Iris pigment epithelial cell (primary cell): ENCODE data around the gene CIAO2B.
A peak's percentile ranks its signal among the peaks of the same experiment; 100 is the strongest.
"Not testable (repeated sequence)": the region's sequence is repeated elsewhere in the genome, so short reads cannot be mapped to it uniquely, and the experiment has no call there.

Experiments
- DNase-seq: peaks from one replicate; pipeline ENCODE4 v3.0.0-alpha.2; 2011; ENCODE audit warnings: low read depth

Gene CIAO2B

DNA sequence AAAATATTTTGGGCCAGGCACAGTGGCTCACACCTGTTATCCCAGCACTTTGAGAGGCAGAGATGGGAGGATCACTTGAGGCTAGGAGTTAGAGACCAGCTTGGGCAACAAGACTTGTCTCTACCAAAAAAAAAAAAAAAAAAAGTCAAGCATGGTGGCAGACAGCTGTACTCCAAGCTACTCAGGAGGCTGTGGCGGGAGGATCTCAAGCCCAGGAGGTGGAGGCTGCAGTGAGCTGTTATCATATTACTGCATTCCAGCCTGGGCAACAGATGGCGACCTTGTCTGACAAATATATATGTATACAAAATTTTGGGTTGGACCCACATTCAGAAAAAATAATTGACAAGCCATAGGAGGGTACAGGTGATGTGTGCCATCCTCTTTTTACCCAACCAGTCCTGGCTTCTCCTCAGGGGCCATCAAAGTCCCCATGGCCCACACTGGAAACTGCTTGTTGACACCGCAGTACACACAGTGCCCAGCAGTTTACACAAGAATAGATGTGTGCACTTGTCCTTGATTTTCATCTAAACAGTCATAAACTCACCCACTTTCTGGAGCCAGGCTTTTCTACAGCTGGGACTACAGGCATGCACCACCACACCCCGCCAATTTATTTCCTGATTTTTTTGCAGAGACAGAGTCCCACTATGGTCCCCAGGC is 2.8 kb upstream of the CIAO2B start:
- DNase-seq, result no peak

DNA sequence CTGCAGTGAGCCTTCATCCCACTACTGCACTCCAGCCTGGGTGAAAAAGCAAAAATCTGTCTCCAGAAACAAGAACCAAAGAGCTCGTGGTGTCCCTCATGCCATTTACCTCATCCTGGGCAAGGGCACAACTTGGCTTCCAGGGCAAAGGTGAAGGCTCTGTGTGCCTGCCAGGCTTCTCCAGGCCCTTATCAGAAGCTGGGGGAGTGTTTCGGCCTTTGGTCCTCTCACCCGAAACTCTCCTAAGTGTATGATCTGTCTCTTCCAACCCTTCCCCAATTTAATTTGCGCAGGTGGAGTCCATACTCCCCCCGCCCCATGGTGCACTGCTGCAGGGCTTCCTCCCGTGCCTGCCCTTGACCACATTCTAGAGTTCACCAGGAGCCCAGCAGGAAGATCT is 2.3 kb upstream of the CIAO2B start:
- DNase-seq, result no peak

DNA sequence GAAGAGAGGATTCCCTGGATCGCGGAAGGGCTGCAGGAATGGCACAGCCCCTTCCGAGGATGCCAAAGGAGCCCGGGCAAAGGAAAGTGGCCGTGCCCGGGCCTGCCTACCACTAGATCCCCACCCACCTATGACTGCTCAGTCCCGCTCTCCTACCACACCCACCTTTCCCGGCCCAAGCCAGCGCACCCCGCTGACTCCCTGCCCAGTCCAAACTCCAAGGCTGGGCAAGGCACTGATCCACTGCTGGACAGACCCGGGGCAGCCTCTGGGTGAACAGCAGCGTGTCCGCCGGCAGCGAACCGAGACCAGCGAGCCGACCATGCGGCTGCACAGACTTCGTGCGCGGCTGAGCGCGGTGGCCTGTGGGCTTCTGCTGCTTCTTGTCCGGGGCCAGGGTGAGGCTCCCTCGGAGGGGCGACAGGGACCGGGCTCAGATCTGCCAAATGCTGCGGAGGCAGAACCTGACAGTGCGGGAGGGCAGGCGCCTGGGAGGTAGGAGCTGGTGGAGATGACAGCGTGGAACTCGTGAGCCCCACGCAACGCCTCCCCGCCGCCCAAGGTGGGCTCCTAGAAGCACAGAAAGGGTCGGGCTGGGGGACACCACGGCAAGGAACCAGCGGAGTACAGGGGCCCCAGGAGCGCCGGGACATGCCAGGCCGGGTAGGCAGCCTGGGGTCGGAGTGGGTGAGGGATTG is 1.3 kb upstream of the CIAO2B start, which contains the start of gene CES2:
TSS of gene CES2 (plus strand) at position 203 of the 698 bp plus-strand sequence. CDS start at position 323, 120 bp downstream.
- peak; percentile 35 for DNase-seq

DNA sequence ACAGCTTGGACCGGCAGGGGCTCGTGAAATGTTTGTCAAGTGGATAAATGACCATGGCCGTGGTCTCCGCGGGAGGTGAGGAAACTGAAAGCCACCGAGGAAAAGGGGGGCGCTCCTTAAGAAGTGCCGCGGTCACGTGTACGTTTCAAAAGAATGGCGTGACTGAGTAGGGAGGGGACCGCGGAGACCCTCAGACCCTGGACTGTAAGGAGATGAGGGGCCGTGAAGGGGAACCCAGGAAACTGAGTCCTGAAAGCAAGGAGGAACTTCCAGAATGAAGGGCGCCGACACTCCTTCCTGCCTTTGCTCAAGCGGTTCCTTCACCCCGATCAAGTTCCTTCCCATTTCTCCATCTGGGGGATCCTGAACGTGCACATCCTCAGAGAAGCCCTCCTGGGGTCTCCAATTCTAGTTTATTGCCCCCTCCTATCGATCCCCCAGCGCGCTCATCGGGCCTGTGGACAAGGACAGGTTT is 674 bp upstream of the CIAO2B start:
- not testable (repeated sequence) for DNase-seq

DNA sequence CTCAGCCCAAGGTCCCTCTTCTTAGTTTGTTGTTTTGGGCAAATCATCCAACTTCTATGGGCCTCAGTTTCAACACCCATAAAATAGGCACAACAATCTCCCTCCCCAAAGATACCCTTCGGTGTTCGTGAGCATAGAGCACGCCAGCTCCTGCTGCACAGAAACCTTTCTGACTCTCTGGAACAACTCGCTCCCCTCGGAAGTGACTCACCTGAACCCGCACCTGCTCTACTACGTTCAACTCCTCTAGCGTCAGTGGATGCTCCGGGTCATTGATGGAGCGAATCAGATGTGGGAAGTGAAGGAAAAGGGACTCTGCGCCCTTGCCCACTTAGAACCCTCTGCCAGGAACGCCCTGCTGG is 445 bp downstream of the CIAO2B start:
- DNase-seq, result no peak

DNA sequence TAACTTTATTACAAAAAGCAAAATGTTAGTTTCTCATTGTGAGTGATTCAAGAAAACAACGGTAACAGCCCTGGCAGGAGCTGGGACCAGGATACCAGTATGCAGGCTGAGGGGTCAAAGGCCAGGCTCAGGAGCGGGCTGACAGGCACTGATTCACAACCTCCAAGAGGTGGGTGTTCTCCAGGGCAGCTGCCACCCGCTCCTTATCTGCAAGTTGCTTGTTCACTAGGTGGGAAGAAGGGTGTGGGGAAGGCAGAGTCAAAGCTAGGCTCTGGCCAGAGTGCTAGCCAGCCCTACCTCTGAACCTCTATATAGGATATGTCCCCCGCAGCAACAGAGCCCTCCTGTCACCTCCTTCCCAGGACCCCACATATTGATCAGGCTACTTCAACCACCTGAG is 2.1 kb downstream of the CIAO2B start:
- no peak for DNase-seq

DNA sequence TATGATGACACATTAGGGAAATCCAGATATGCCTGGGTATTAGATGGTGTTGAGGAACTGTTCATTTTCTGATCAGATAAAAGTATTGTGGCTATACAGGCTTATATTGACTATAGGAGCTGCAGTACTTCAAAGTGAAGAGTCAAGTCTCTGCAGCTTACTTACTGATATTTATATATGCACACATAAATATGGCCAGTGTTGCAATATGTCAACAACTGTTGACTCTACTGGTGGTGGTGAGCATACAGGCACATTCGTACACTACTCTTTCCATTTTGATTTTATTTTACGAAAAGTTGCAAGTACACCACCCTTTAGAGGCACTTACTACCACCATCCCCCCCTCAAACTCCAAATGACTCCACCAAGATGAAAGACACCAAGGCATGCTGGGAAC is 2.5 kb downstream of the CIAO2B start:
- DNase-seq, result no peak

DNA sequence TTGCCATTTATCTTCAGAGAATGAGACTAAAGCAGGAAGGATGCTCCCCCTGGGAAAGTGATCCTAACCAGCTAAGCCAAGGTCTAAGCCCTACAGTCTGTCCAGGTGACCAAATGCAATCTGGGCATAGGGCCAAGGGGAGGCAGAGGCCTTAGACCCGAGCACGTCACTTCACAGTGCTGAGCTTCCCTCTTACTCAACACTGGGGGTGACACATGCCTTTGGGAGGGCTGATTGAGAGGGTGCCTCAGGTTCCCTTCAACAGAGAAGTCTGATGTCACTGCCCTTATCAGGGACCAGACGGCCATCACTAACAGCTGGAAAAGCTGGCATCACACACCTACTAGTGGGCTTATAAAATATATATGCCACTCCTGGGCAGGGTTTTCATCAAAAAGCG is 4.0 kb downstream of the CIAO2B start:
- DNase-seq, result peak; percentile 80

DNA sequence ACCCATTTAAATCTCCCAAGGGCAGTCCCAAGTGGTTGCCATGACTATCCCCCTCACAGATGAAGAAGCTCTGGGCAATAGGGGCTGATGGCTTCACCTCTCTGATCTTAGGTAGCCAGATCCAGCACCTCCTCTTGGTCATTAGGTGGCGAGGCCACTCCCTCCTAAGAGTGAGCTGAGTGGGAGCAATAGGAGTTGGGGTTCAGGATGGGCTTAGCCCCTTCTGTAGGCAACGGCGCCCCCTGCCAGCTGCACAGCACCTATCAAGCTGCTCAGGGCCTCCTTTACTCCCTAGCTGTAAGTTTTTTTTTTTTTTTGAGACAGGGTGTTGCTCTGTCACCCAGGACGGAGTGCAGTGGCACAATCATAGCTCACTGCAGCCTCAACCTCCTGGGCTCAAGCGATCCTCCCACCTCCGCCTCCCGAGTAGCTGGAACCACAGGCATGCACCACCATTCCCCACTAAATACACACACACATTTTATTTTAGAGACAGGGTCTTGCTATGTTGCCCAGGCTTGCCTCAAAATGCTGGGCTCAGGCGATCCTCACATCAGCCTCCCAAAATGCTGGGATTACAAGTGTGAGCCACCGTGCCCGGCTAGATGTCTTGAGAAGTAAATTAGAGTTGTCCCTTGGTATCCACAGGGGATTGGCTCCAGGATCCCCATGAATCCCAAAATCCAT is 5.4 kb downstream of the CIAO2B start:
- DNase-seq, result peak; percentile 52

DNA sequence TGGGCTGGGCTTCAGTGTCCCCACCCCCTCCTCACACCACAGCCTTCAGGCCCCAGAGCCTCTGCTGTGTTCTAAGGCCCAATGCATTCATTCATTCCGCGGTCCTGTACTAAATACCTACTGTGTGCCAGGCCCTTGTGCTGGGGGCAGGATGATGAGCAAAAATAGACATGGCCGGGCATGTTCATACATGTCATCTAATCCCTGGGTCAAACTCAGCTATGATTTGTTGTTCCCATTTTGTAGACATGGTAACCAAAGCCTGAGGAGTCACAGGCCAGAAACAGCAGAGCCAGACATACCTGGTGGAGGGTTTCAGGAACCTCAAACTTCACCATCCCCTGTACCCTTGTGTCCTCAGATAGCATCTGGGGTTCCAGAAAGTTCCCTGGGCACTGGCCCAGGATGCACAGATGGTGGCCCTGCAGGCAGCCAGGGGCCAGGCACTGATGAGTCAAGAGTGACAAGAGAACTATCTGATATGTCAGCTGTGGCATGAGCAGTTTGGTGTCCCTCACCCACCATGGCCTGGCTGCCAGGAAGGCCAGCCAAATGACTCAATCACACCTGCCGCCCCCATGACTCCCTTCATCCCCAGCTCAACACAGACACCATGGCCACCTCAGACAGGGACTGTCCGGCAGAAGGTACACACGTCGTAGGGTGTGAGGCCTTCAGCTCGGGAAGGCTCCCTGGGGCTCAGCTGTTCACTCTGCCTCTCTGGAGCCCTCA is 6.1 kb downstream of the CIAO2B start:
- DNase-seq, result no peak

DNA sequence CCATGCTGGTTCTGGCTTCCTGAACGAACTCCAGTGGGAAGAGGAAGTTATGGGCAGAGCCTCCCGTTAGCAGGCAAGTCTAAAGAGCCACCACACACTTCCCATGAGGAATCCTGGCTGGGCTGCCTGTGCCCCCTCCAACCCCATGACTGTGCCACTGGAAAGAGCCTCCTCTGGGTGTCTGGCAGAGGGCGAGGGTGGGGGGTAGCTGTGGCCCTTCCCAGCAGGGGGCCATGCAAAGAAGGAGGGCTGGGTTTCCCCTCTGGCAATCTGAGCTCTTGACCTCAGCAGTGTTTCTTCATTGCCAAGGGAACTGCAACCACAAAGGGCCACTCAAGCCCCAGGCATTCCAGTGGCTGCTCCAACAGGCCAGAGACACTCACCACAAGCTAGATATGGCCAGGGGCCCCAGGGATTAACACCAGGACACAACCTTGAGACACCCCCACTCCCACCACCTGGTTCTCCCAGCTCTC is 7.2 kb downstream of the CIAO2B start:
- peak; percentile 92 for DNase-seq

DNA sequence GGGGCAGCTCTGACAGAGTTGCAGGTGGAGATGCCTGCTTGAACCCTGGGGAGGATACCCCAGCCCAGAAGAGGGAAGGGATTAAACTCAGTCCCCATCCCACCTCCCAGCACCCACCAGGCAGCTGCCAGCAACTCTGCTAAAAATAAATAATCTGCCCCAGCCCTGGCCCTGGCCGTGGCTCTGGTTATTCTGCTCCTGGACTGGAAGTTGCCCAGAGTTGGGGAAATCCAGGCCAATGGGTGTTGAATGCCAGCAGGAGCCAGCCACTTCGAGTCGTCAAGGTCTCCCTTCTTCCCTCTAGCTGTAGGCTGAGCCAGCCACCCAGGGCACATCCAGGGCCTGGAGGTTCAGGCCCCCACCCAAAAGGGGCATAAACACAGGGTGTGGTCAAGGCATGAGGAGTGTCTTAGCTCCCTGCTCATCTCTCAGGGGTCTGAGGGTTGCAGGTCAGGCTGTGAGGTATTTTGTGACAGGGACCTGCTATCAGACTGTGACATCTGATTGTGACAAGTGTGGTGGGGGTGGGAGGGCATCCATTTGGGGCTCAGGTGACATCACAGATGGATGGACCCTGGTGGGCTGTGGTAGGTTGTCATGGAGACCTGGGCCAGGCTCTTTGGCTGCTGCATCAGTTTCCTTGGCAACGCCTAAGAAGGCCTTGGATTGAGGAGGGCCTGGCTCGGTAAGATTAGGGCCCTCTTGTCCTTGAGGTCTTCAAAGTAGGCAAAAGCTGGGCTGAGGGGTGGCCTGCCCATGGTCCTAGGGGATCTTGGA is 7.8 kb downstream of the CIAO2B start:
- DNase-seq, result no peak

DNA sequence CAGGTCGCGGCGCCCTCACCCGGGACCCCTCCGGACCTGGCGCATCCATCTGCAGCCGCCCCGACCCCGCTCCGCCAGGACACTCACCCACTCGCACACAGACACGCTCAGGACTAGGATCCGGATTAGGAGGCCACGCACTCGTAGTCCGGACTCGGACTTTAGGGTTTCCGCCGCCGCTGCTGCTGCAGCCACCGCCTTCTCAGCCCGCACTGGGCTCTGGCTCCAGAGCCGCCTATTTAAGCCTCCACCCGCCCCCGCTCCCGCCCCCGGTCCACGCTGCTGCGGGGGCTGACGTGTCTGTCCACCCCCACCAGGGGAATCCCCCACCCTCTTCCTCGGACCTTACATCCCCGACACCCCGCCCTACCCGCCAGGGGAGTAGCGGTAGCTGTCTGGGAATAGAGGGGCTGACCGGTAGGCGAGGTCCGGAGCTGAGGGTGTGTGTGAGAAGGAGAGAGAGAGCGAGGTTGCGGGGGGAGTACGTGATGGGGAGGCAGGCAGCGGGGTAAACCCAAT is 8.8 kb downstream of the CIAO2B start, which contains the start of gene RRAD:
TSS of gene RRAD (minus strand) at position 214 of the 519 bp plus-strand sequence. CDS start 356 bp downstream, outside the sequence.
- DNase-seq, result peak; percentile 58

DNA sequence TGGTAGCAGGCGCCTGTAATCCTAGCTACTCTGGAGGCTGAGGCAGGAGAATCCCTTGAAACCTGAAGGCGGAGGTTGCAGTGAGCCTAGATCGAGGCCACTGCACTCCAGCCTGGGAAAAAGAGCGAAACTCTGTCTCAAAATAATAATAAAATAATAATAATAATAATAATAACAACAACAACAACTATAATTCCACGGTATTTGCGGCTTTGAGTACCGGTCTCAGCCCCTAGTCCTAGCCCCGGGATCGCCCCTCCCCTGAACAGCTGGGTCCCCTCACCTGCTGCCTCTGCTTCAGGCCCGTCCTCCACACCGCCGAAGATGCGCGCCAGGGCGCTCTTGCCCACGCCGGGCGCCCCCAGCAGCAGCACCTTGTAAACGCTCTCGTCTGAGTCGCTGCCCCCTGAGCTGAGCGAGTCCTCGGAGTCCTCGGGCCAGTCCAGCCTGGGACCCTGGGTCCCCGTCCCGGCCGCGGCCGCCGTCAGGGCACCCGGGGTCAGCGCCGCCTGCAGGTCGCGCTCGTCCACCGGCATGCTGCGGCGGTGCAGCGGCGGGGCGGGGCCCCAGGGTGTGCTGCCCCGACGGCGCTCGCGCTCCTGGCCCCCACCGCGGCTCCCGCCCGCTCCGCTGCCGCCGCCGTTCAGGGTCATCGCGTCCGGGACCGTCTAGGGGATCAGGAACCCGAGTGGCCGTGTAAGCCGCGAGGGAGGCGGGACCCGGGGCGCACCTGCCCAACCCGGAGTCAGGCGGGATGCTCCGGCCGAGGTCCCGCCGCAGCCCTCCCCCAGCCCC is 9.5 kb downstream of the CIAO2B start:
- DNase-seq, result no peak

DNA sequence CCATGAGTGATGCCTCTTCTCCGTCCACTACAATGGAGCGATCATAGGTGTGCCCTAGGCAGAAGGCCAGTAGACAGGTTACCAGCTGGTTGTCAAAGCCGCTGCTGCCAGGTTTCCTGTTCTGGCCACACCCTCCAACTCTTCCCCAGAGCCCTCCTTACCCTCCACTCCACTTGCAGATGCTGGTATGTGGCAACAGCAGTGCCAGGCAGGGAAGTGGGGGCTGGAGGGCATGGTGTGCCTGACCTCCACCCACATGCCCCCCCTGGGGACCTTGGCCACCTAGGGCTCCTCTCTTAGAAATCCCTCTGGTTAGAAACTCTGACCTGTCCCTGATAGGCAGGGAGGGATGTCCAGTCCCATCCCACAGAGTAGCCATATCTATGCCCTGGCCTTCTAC is 10.3 kb downstream of the CIAO2B start:
- no peak for DNase-seq

DNA sequence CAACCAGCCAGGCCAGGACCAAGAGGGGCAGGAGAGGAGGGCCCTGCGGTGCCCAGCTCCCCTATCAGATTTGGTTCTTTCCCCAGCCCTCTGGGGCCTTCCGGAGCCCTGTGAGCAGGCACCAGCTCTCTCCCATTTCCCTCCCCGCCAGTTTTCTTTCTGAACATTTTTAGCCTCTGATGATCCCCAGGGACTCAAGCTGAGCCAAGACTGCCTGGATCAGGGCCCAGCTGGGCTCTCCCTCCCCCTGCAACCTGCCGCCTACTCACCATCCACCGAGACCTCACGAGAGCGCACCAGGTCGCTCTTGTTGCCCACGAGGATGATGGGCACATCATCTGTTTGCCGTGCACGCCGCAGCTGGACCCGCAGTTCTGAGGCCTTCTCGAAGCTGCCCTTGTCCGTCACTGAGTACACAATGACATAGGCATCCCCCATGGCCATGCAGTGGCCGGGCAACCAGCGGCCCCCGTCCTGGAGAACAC is 10.9 kb downstream of the CIAO2B start:
- DNase-seq, result no peak

DNA sequence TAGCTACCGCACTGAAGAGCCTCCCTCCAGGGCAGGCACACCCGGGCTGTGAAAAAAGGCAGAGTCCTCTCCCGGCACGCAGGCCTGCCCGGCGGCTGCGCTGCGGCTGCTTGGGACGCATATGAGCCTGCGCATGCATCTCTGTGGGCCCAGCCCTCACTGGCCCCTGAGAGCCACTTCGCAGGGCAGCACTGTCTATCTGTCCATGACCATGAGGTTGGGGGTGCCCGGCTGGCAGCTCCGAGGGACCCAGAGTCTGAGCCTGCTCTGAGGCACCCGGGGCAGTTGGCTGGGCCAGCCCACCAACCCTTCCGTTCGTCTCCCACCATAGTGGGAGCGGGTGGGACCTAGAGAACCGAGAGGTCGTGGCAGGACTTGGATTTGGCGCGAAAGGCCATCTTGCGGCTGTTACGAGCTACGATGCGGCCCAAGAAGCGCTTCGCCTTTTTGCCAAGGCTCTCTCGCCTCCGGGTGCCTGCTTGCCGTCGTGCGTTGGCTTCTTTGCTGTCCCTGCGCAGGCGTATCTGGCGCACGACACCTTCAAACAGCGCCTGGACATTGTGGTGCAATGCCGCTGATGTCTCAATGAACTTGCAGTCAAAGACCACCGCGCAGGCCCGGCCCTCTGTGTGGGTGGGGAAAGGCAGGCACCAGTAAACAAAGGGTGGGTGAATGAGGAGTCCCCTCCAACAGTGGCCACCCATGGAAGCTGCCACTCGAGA is 12.3 kb downstream of the CIAO2B start:
- no peak for DNase-seq

DNA sequence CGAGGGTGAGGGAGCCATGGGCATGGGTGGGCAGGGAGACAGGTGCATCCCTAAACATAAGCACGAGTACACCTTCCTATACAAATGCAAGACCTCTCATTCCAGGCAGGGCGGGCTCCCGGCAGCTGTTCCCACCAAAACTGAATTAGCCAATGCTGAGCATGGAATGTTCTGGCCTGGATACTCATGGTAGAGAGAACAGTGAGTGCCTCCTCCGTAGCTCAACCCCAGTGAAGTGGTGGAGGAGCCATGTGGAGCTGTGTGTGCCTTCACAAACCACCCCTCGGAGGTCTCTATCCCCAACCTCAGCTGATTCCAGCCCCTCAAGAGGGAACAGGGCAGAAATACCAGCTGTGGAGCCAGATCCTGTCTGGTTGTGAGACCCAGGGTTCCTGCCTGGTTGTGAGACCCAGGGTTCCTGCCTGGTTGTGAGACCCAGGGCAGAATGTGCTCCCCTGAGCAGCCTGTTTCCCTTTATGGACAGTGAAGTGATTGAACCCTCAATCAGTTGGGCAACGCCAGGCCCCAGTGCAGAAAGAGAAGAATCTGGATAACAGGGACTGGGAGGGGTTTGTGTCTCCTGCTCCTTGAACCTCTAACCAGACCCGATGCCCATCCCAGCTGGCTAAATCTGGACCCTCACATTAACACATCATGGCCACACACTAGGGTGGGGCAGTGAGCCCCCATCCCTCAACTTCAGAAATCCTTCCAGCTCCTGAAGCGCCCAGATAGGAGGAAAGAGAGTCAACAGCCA is 13.1 kb downstream of the CIAO2B start:
- no peak for DNase-seq

DNA sequence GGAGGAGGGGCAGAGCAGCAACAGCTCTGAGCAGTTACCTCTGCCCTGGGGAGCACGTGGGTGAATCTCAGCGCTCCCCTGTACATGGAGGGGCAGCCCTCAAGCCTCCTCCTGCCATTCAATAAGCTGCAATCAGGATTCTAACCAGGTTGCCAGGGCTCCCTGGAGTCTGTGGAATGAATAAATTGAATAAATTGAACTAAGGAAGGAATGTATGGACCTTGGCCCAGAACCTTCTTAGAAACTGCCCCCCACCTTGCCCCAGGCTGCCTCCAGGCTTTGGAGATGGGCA is 14.0 kb downstream of the CIAO2B start:
- no peak for DNase-seq
